SK-MEL-5 (cell line): ENCODE data around the gene ZSCAN18. TPM values are rescaled to one million over a fixed set of nuclear protein-coding genes. Genes with fewer than 3 reads are reported as not detected.

Experiments used
- total RNA-seq: library from RNA; depleted of rRNA; stranded (reverse); fragments of >200 nt; shearing (Covaris generic); gene quantifications from 2 replicates; pipeline ENCODE4 v1.2.3, GENCODE V29; 2014; rRNA removed

Gene ZSCAN18
- total RNA-seq, 1 experiment from 2014 or later: 3.6 TPM

Other genes with a start within 250 kb of the ZSCAN18 start
- gene ZNF587, start 248.4 kb downstream of the ZSCAN18 start, total RNA-seq: 10.2 and 13.2 TPM in 2 replicates
- 0.48 and 1.6 TPM in 2 replicates for gene ZNF814, start 209.2 kb downstream of the ZSCAN18 start, total RNA-seq
- 7.7 and 8.1 TPM in 2 replicates for gene ZNF417, start 181.6 kb downstream of the ZSCAN18 start, total RNA-seq
- 0.45 and 3.5 TPM in 2 replicates for gene ZNF418, start 162.8 kb downstream of the ZSCAN18 start, total RNA-seq
- 3.6 and 4.2 TPM in 2 replicates for gene ZNF256, start 150.5 kb downstream of the ZSCAN18 start, total RNA-seq
- gene C19orf18, start 123.7 kb downstream of the ZSCAN18 start, total RNA-seq: not detected in 2 replicates
- 3.7 and 5.5 TPM in 2 replicates for gene ZNF606, start 95.4 kb downstream of the ZSCAN18 start, total RNA-seq
- not detected in 2 replicates for gene ZSCAN1, start 64.2 kb downstream of the ZSCAN18 start, total RNA-seq
- gene ZNF135, start 38.9 kb downstream of the ZSCAN18 start, total RNA-seq: 0.21 and 0.42 TPM in 2 replicates
- 9.3 and 10.7 TPM in 2 replicates for gene ZNF329, start 52.6 kb upstream of the ZSCAN18 start, total RNA-seq
- 11.9 and 14.3 TPM in 2 replicates for gene ZNF274, start 84.8 kb upstream of the ZSCAN18 start, total RNA-seq
- 7.6 and 8.3 TPM in 2 replicates for gene ZNF544, start 130.7 kb upstream of the ZSCAN18 start, total RNA-seq
- 2.9 and 3.6 TPM in 2 replicates for gene ZNF8, start 180.7 kb upstream of the ZSCAN18 start, total RNA-seq
- gene ERVK3-1, start 207.1 kb upstream of the ZSCAN18 start, total RNA-seq: 48.0 and 48.1 TPM in 2 replicates
- 2.9 and 3.2 TPM in 2 replicates for gene ZSCAN22, start 228.8 kb upstream of the ZSCAN18 start, total RNA-seq